SK-N-MC (cell line): ENCODE measurements around the gene OTUB2.

Experiments used
- EZH2 ChIP-seq: fragments of 200-600 bp; sonication (generic); IDR thresholded peaks from one replicate; pipeline ENCODE4 v1.6.1; 2017; ENCODE audit warnings: antibody characterized with exemption
- POLR2AphosphoS5 ChIP-seq: IDR thresholded peaks from 2 replicates; pipeline ENCODE4 v1.6.1; 2012; ENCODE audit warnings: mild to moderate bottlenecking, low read depth, low read length, borderline replicate concordance

DNA sequence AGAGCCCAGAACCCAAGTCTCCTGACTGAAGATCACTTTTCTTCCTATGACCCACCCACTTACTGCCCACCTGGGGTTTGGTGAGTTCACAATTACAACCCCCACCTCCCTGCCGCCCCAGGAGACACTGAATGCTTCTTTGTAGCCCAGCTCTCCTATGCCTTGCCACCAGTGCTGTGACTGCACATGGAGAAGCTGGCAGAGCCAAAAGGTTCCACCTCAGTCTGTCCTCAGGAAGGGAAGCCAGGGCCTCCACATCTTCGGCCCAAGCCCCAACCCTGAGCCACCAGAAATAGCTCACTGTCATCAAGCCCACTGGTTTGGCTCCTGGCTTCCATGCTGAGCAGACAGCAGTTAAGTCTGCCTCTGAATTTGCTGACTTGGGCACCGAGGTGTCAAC lies 25.6 kb downstream of the OTUB2 start:
- TF ChIP-seq EZH2 = no peak
- no peak for TF ChIP-seq POLR2AphosphoS5
